ENCODE data around the gene RNF167. TPM values are rescaled to one million over a fixed set of nuclear protein-coding genes. Genes with fewer than 3 reads are reported as not detected.

The RNF167 gene
- total RNA-seq, 1 experiment from 2014 or later, result 105 TPM

GRCh38 chr17:4892499-4893221, 47.4 kb upstream of the RNF167 start:
- no peak for ATAC-seq
- no peaks in the 10 kb centered on the region for H4K20me1 ChIP-seq (ENCODE audit: insufficient read depth)
- H3K79me2 ChIP-seq (ENCODE audit: insufficient read depth, low read length), result no peaks in the 10 kb centered on the region
- H3K27me3 ChIP-seq (ENCODE audit: insufficient read depth, low read length), result no peaks in the 10 kb centered on the region
- H3K9me3 ChIP-seq (ENCODE audit: control insufficient read depth in 1 of 2, insufficient read depth in 1 of 2, low read depth in 1 of 2, low read length in 2 of 2), result no peaks in the 10 kb centered on the region
- POLR2A ChIA-PET, result no interaction called here
- H3K27ac ChIP-seq (ENCODE audit: low read depth, low read length), result no peak overlapping the region
- DNase-seq (ENCODE audit: low read depth, low spot score), result no peak
- intact Hi-C loops (cut with micrococcal nuclease), result no loop called here
- H3K4me1 ChIP-seq (ENCODE audit: control insufficient read depth in 1 of 2, insufficient read depth in 2 of 2, low read length in 2 of 2), result no peaks in the 10 kb centered on the region
- H2AFZ ChIP-seq (ENCODE audit: low read depth, low read length, poor library complexity, severe bottlenecking), result no peak overlapping the region
- BruUV-seq (replicated peaks), result no TSS peak
- RAD21 ChIA-PET (ENCODE audit: low non-redundant PET in 1 of 2, low total read pairs in 2 of 2, uncharacterized antibody in 2 of 2, unreplicated experiment in 2 of 2), result no interaction called here
- TF ChIP-seq, protein P1, sequence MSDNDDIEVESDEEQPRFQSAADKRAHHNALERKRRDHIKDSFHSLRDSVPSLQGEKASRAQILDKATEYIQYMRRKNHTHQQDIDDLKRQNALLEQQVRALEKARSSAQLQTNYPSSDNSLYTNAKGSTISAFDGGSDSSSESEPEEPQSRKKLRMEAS (IDR thresholded peaks at IDR 0.05), result no peak
- TF ChIP-seq POLR2AphosphoS5 (IDR thresholded peaks at IDR 0.05; ENCODE audit: low read depth, low read length) (no peak), JUND (IDR thresholded peaks at IDR 0.05) (no peak), EGR1 (IDR thresholded peaks at IDR 0.05; ENCODE audit: low read depth) (no peak), SP1 (IDR thresholded peaks at IDR 0.05; ENCODE audit: low read depth) (no peak), EZH2phosphoT487 (IDR thresholded peaks at IDR 0.05; ENCODE audit: borderline replicate concordance) (no peak), ZNF274 (IDR thresholded peaks at IDR 0.05; ENCODE audit: low read depth, low read length) (no peak), CBX3 (IDR thresholded peaks at IDR 0.05; ENCODE audit: low read depth) (no peak), EZH2 (IDR thresholded peaks at IDR 0.05) (no peak), RAD21 (IDR thresholded peaks at IDR 0.05; ENCODE audit: low read depth) (no peak), TCF7L2 (IDR thresholded peaks at IDR 0.05; ENCODE audit: borderline replicate concordance, extremely low read depth, insufficient read depth, insufficient read length) (no peak), SRF (IDR thresholded peaks at IDR 0.05; ENCODE audit: low read depth) (no peak), ZBTB33 (IDR thresholded peaks at IDR 0.05; ENCODE audit: extremely low read depth, insufficient replicate concordance, low read length) (no peak), POLR2A (IDR thresholded peaks at IDR 0.05; ENCODE audit: borderline replicate concordance, extremely low read depth, insufficient read depth, insufficient read length) (no peak)
- TF ChIP-seq, protein P2, sequence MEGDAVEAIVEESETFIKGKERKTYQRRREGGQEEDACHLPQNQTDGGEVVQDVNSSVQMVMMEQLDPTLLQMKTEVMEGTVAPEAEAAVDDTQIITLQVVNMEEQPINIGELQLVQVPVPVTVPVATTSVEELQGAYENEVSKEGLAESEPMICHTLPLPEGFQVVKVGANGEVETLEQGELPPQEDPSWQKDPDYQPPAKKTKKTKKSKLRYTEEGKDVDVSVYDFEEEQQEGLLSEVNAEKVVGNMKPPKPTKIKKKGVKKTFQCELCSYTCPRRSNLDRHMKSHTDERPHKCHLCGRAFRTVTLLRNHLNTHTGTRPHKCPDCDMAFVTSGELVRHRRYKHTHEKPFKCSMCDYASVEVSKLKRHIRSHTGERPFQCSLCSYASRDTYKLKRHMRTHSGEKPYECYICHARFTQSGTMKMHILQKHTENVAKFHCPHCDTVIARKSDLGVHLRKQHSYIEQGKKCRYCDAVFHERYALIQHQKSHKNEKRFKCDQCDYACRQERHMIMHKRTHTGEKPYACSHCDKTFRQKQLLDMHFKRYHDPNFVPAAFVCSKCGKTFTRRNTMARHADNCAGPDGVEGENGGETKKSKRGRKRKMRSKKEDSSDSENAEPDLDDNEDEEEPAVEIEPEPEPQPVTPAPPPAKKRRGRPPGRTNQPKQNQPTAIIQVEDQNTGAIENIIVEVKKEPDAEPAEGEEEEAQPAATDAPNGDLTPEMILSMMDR (IDR thresholded peaks at IDR 0.05 in 2 of 3, conservative IDR thresholded peaks at IDR 0.05 in 1 of 3; ENCODE audit: borderline replicate concordance in 1 of 3, insufficient read depth in 1 of 3, low read depth in 2 of 3, low read length in 2 of 3), result no peak
- peaks cover 23 to 36% of the 10 kb centered on the region in 2 experiments for H3K36me3 ChIP-seq (ENCODE audit: control insufficient read depth in 1 of 2, insufficient read depth in 2 of 2, low read length in 2 of 2)
- no peaks in the 10 kb centered on the region for H3K9me2 ChIP-seq (ENCODE audit: insufficient read depth)
- H3K9ac ChIP-seq (ENCODE audit: low read length), result no peak overlapping the region
- CTCF ChIA-PET, result no interaction called here
- H3K4me3 ChIP-seq (replicated peaks in 1 of 2; ENCODE audit: low read depth in 1 of 2, low read length in 2 of 2), result no peak overlapping the region
- H3K4me2 ChIP-seq (ENCODE audit: low read length), result no peak overlapping the region
